Right renal pelvis (tissue), 4 donors: ENCODE measurements around the gene ACIN1. TPM values are rescaled to one million over a fixed set of nuclear protein-coding genes. Genes with fewer than 3 reads are reported as not detected.

Experiments used
- DNase-seq, 4 donors: peaks; one replicate each; pipeline ENCODE4 v3.0.0-alpha.2; 2013; ENCODE audit warnings: low read depth in 4 of 4, low spot score in 3 of 4, missing footprints in 1 of 4
- polyA plus RNA-seq, 4 donors: library from polyadenylated mRNA; unstranded; fragments of 120-200 nt; gene quantifications; one replicate each; pipeline ENCODE4 v1.2.1, GENCODE V29; 2013; ENCODE audit not compliant: insufficient read length in 4 of 4

ACIN1 gene
- polyA plus RNA-seq, 4 donors = 218 to 267 (median 225) TPM

GRCh38 chr14:23089498-23090253, 5.3 kb downstream of the ACIN1 start:
- no peak for DNase-seq

- no peak for DNase-seq
Observed at GRCh38 chr14:23086565-23086964, 8.4 kb downstream of the ACIN1 start.

- no peak for DNase-seq
Observed at GRCh38 chr14:23085458-23085857, 9.5 kb downstream of the ACIN1 start.

GRCh38 chr14:23080474-23080873, 14.5 kb downstream of the ACIN1 start:
- DNase-seq = no peak

- no peak for DNase-seq
Observed at GRCh38 chr14:23079716-23080115, 15.2 kb downstream of the ACIN1 start.

GRCh38 chr14:23078692-23079116, 16.2 kb downstream of the ACIN1 start:
- no peak for DNase-seq

GRCh38 chr14:23077962-23078361, 17.0 kb downstream of the ACIN1 start:
- no peak for DNase-seq

- no peak for DNase-seq
Observed at GRCh38 chr14:23076785-23077408, 18.0 kb downstream of the ACIN1 start.

- DNase-seq = no peak
Observed at GRCh38 chr14:23074906-23075305, 20.0 kb downstream of the ACIN1 start.

- DNase-seq = no peak
Observed at GRCh38 chr14:23071921-23072539, 22.9 kb downstream of the ACIN1 start.

GRCh38 chr14:23071244-23071920, 23.6 kb downstream of the ACIN1 start:
- DNase-seq = peak; percentile 74 to 86 (median 78)

GRCh38 chr14:23070262-23071129, 24.4 kb downstream of the ACIN1 start:
- DNase-seq = no peak

- no peak for DNase-seq
Observed at GRCh38 chr14:23069413-23069806, 25.5 kb downstream of the ACIN1 start.

GRCh38 chr14:23068789-23069412, 26.0 kb downstream of the ACIN1 start:
- peak; percentile 82 to 90 (median 84) for DNase-seq

- no peak for DNase-seq
Observed at GRCh38 chr14:23067847-23068788, 26.8 kb downstream of the ACIN1 start.

- DNase-seq = no peak
Observed at GRCh38 chr14:23066855-23067744, 27.8 kb downstream of the ACIN1 start.

GRCh38 chr14:23066368-23066767, 28.6 kb downstream of the ACIN1 start:
- no peak for DNase-seq

- no peak for DNase-seq
Observed at GRCh38 chr14:23063601-23064000, 31.3 kb downstream of the ACIN1 start.
